HEK293T (cell line): Measurements from ENCODE around the gene SLC17A9.

Experiments used
- CTCF ChIA-PET: fragments of 350-600 bp; formaldehyde crosslinking; extraction: SDS; loops from one replicate; lab custom pipeline; 2021; ENCODE audit warnings: antibody characterized with exemption, inconsistent platforms; lab: Yijun Ruan, JAX
- POLR2A ChIA-PET: fragments of 350-600 bp; formaldehyde crosslinking; extraction: SDS; loops from one replicate; lab custom pipeline; 2020; ENCODE audit warnings: antibody characterized with exemption, inconsistent platforms; lab: Yijun Ruan, JAX
- DNase-seq: peaks from one replicate; pipeline ENCODE4 v3.0.0; 2012; ENCODE audit warnings: mixed read lengths; ENCODE audit errors: extremely low spot score
- ARNT ChIP-seq: fragments of 450-650 bp; IDR thresholded peaks from 2 replicates; pipeline ENCODE4 v1.6.1; 2017; ENCODE audit warnings: mild to moderate bottlenecking
- BHLHE40 ChIP-seq: fragments of 450-650 bp; IDR thresholded peaks from 2 replicates; pipeline ENCODE4 v1.6.1; 2016; ENCODE audit warnings: mild to moderate bottlenecking, moderate library complexity, borderline replicate concordance
- CTBP1 ChIP-seq: fragments of 450-650 bp; IDR thresholded peaks from 2 replicates; pipeline ENCODE4 v1.6.1; 2016; ENCODE audit warnings: borderline replicate concordance
- ELF4 ChIP-seq: fragments of 450-650 bp; IDR thresholded peaks from 2 replicates; pipeline ENCODE4 v1.6.1; 2017; ENCODE audit warnings: antibody characterized with exemption
- FOXA1 ChIP-seq: fragments of 450-650 bp; IDR thresholded peaks from 2 replicates; pipeline ENCODE4 v1.6.1; 2016; ENCODE audit warnings: mild to moderate bottlenecking
- FOXK2 ChIP-seq: fragments of 450-650 bp; IDR thresholded peaks from 2 replicates; pipeline ENCODE4 v1.6.1; 2016; ENCODE audit warnings: mild to moderate bottlenecking
- FOXM1 ChIP-seq: fragments of 450-650 bp; IDR thresholded peaks from 2 replicates; pipeline ENCODE4 v1.6.1; 2017; ENCODE audit warnings: mild to moderate bottlenecking, borderline replicate concordance
- HDGF ChIP-seq: fragments of 450-650 bp; IDR thresholded peaks from 2 replicates; pipeline ENCODE4 v1.6.1; 2017; ENCODE audit warnings: antibody characterized with exemption, borderline replicate concordance
- L3MBTL2 ChIP-seq: fragments of 450-650 bp; conservative IDR thresholded peaks from 2 replicates; pipeline ENCODE4 v1.6.1; 2016; ENCODE audit warnings: mild to moderate bottlenecking
- LEF1 ChIP-seq: fragments of 450-650 bp; IDR thresholded peaks from 2 replicates; pipeline ENCODE4 v1.6.1; 2017; ENCODE audit warnings: mild to moderate bottlenecking, borderline replicate concordance
- NFRKB ChIP-seq: fragments of 450-650 bp; IDR thresholded peaks from 2 replicates; pipeline ENCODE4 v1.6.1; 2016; ENCODE audit warnings: mild to moderate bottlenecking, moderate library complexity
- PKNOX1 ChIP-seq: fragments of 450-650 bp; IDR thresholded peaks from 2 replicates; pipeline ENCODE4 v1.6.1; 2016
- SP1 ChIP-seq: fragments of 450-650 bp; IDR thresholded peaks from 2 replicates; pipeline ENCODE4 v1.6.1; 2017
- SUZ12 ChIP-seq: fragments of 450-650 bp; IDR thresholded peaks from 2 replicates; pipeline ENCODE4 v1.6.1; 2016; ENCODE audit warnings: mild to moderate bottlenecking
- TARDBP ChIP-seq: fragments of 450-650 bp; IDR thresholded peaks from 2 replicates; pipeline ENCODE4 v1.6.1; 2016
- ZNF384 ChIP-seq: fragments of 450-650 bp; IDR thresholded peaks from 2 replicates; pipeline ENCODE4 v1.6.1; 2016

The SLC17A9 gene

GRCh38 chr20:62952373-62952967, at the start of gene SLC17A9:
Gene SLC17A9, plus strand, starts transcription at chr20:62952709. Its CDS starts 122 bp downstream, at chr20:62952831.
- ChIA-PET CTCF (no interaction called here), POLR2A (no interaction called here)
- no peak for DNase-seq
- TF ChIP-seq ARNT (no peak), ELF4 (no peak), FOXM1 (no peak), FOXK2 (no peak), HDGF (no peak), NFRKB (no peak), SP1 (no peak), BHLHE40 (no peak), FOXA1 (no peak), SUZ12 (no peak), ZNF384 (no peak), TARDBP (no peak), LEF1 (no peak), PKNOX1 (no peak), L3MBTL2 (no peak), CTBP1 (no peak)

- DNase-seq: no peak
- ChIA-PET CTCF (interaction anchor here (1.8 kb wide), 1 partner anchor 18 kb away, joined by 5 read pairs; no protein-coding TSS in a partner anchor), POLR2A (interaction anchor here (0.9 kb wide), 1 partner anchor 12 kb away, joined by 3 read pairs; no protein-coding TSS in a partner anchor)
- TF ChIP-seq PKNOX1 (no peak), FOXM1 (no peak), TARDBP (no peak), FOXK2 (no peak), FOXA1 (no peak), SUZ12 (no peak), ZNF384 (no peak), CTBP1 (no peak), LEF1 (no peak), L3MBTL2 (no peak), BHLHE40 (no peak), NFRKB (no peak), SP1 (no peak)
Observed at GRCh38 chr20:62902926-62903615, 49.4 kb upstream of the SLC17A9 start.

- DNase-seq: no peak
- ChIA-PET POLR2A (no interaction called here), CTCF (no interaction called here)
- TF ChIP-seq CTBP1 (no peak), FOXK2 (no peak), SP1 (no peak), ELF4 (no peak), L3MBTL2 (no peak), NFRKB (no peak), ARNT (no peak), BHLHE40 (no peak)
Observed at GRCh38 chr20:62905536-62906117, 46.9 kb upstream of the SLC17A9 start.

GRCh38 chr20:62906209-62906608, 46.3 kb upstream of the SLC17A9 start:
- ChIA-PET POLR2A (no interaction called here), CTCF (no interaction called here)
- TF ChIP-seq L3MBTL2: no peak
- no peak for TF ChIP-seq FOXA1
- TF ChIP-seq FOXK2: no peak
- no peak for TF ChIP-seq TARDBP
- TF ChIP-seq HDGF: no peak
- no peak for TF ChIP-seq SP1
- TF ChIP-seq PKNOX1: no peak
- TF ChIP-seq NFRKB: no peak
- TF ChIP-seq CTBP1: no peak
- DNase-seq: no peak

GRCh38 chr20:62906647-62907375, 45.7 kb upstream of the SLC17A9 start:
- POLR2A ChIA-PET: no interaction called here
- DNase-seq: no peak
- TF ChIP-seq SUZ12 (no peak), FOXK2 (no peak), NFRKB (no peak), FOXM1 (no peak), HDGF (no peak), CTBP1 (no peak), SP1 (no peak), ZNF384 (no peak), LEF1 (no peak), PKNOX1 (no peak), ELF4 (no peak), BHLHE40 (no peak), TARDBP (no peak), FOXA1 (no peak), ARNT (no peak), L3MBTL2 (no peak)
- CTCF ChIA-PET: interaction anchor here (1.2 to 1.5 kb wide), 4 partner anchors 11 to 32 kb away, joined by 3 to 20 read pairs (median 6); partner anchors contain the start of gene DIDO1
